SK-N-SH treated with all-trans-retinoic acid at 6 μM for 48 hours (cell line): ENCODE results near the gene SEC14L5.

ENCODE experiments used
- ATAC-seq: fragments of 200-7000 bp; cut with Tn5 transposase; 3 replicates; pipeline ENCODE4 v1.9.1; 2020; ENCODE audit warnings: mild to moderate bottlenecking, moderate library complexity
- ARNTL ChIP-seq: fragments of 450-650 bp; formaldehyde crosslinking; IDR thresholded peaks from 2 replicates; pipeline ENCODE4 v1.5.0; 2020; ENCODE audit warnings: low read depth, mild to moderate bottlenecking, moderate library complexity, borderline replicate concordance
- BACH2 ChIP-seq: fragments of 250-450 bp; sonication (Bioruptor Pico); IDR thresholded peaks from 2 replicates; pipeline ENCODE4 v1.9.0; 2021; ENCODE audit warnings: mild to moderate bottlenecking, borderline replicate concordance
- CREB5 ChIP-seq: fragments of 250-450 bp; sonication (Bioruptor Pico); IDR thresholded peaks from 2 replicates; pipeline ENCODE4 v1.5.1; 2020; ENCODE audit warnings: low read depth, mild to moderate bottlenecking, moderate library complexity
- CSDC2 ChIP-seq: fragments of 250-450 bp; sonication (Bioruptor Pico); IDR thresholded peaks from 2 replicates; pipeline ENCODE4 v1.5.0; 2020; ENCODE audit warnings: mild to moderate bottlenecking, moderate library complexity
- ESRRG ChIP-seq: fragments of 250-450 bp; sonication (Bioruptor Pico); IDR thresholded peaks from 2 replicates; pipeline ENCODE4 v1.6.1; 2021; ENCODE audit warnings: mild to moderate bottlenecking
- GLIS3 ChIP-seq: fragments of 250-450 bp; sonication (Bioruptor Pico); IDR thresholded peaks from 2 replicates; pipeline ENCODE4 v1.5.0; 2020; ENCODE audit warnings: mild to moderate bottlenecking, moderate library complexity
- ISL1 ChIP-seq: fragments of 250-450 bp; sonication (Bioruptor Pico); IDR thresholded peaks from 2 replicates; pipeline ENCODE4 v2.1.2; 2022; ENCODE audit warnings: mild to moderate bottlenecking, moderate library complexity
- OSR1 ChIP-seq: fragments of 250-450 bp; sonication (Bioruptor Pico); IDR thresholded peaks from 2 replicates; pipeline ENCODE4 v1.8.0; 2022; ENCODE audit warnings: moderate library complexity, mild to moderate bottlenecking, inconsistent platforms
- PATZ1 ChIP-seq: fragments of 250-450 bp; sonication (Bioruptor Pico); IDR thresholded peaks from 2 replicates; pipeline ENCODE4 v1.8.0; 2020; ENCODE audit warnings: mild to moderate bottlenecking, moderate library complexity, borderline replicate concordance
- POU6F1 ChIP-seq: fragments of 250-450 bp; sonication (Bioruptor Pico); IDR thresholded peaks from 2 replicates; pipeline ENCODE4 v1.8.0; 2021; ENCODE audit warnings: low read depth, mild to moderate bottlenecking, moderate library complexity, borderline replicate concordance
- PPARA ChIP-seq: fragments of 250-450 bp; sonication (Bioruptor Pico); IDR thresholded peaks from 2 replicates; pipeline ENCODE4 v1.5.0; 2020; ENCODE audit warnings: mild to moderate bottlenecking, borderline replicate concordance
- RARB ChIP-seq: fragments of 250-450 bp; sonication (Bioruptor Pico); IDR thresholded peaks from 2 replicates; pipeline ENCODE4 v1.8.0; 2021; ENCODE audit warnings: mild to moderate bottlenecking, moderate library complexity
- SNAI2 ChIP-seq: fragments of 250-450 bp; sonication (Bioruptor Pico); IDR thresholded peaks from 2 replicates; pipeline ENCODE4 v1.5.0; 2020; ENCODE audit warnings: mild to moderate bottlenecking, moderate library complexity
- TCF4 ChIP-seq: fragments of 250-450 bp; sonication (Bioruptor Pico); IDR thresholded peaks from 2 replicates; pipeline ENCODE4 v1.8.0; 2021; ENCODE audit warnings: mild to moderate bottlenecking, moderate library complexity, borderline replicate concordance
- TOX ChIP-seq: fragments of 250-450 bp; sonication (Bioruptor Pico); IDR thresholded peaks from 2 replicates; pipeline ENCODE4 v1.8.0; 2021; ENCODE audit warnings: mild to moderate bottlenecking, moderate library complexity, borderline replicate concordance
- TSHZ2 ChIP-seq: fragments of 250-450 bp; sonication (Bioruptor Pico); IDR thresholded peaks from 2 replicates; pipeline ENCODE4 v1.5.0; 2020; ENCODE audit warnings: mild to moderate bottlenecking, moderate library complexity
- ZC3H10 ChIP-seq: fragments of 250-450 bp; sonication (Bioruptor Pico); IDR thresholded peaks from 2 replicates; pipeline ENCODE4 v1.5.1; 2021; ENCODE audit warnings: mild to moderate bottlenecking, moderate library complexity
- ZFP3 ChIP-seq: fragments of 250-450 bp; sonication (Bioruptor Pico); IDR thresholded peaks from 2 replicates; pipeline ENCODE4 v1.5.0; 2020; ENCODE audit warnings: mild to moderate bottlenecking, moderate library complexity
- ZFP30 ChIP-seq: fragments of 450-650 bp; formaldehyde crosslinking; IDR thresholded peaks from 2 replicates; pipeline ENCODE4 v1.5.0; 2022; ENCODE audit warnings: mild to moderate bottlenecking, moderate library complexity
- ZNF565 ChIP-seq: fragments of 450-650 bp; formaldehyde crosslinking; conservative IDR thresholded peaks from 2 replicates; pipeline ENCODE4 v1.5.0; 2020; ENCODE audit warnings: low read depth, mild to moderate bottlenecking, moderate library complexity
- ZNF70 ChIP-seq: fragments of 450-650 bp; formaldehyde crosslinking; IDR thresholded peaks from 2 replicates; pipeline ENCODE4 v1.5.0; 2020; ENCODE audit warnings: mild to moderate bottlenecking, moderate library complexity
- ZNF8 ChIP-seq: fragments of 450-650 bp; formaldehyde crosslinking; IDR thresholded peaks from 2 replicates; pipeline ENCODE4 v1.5.0; 2020; ENCODE audit warnings: mild to moderate bottlenecking, moderate library complexity

SEC14L5 gene

GRCh38 chr16:5018793-5019192, 60.7 kb downstream of the SEC14L5 start:
- no peak for ATAC-seq
- TF ChIP-seq ZNF565 (CRISPR knock-in tag), result no peak
- no peak for TF ChIP-seq ZNF70 (CRISPR knock-in tag)

GRCh38 chr16:5019775-5020174, 61.6 kb downstream of the SEC14L5 start:
- no peak for TF ChIP-seq SNAI2
- no peak for TF ChIP-seq ZC3H10
- ATAC-seq, result no peak

GRCh38 chr16:5020551-5020950, 62.4 kb downstream of the SEC14L5 start:
- TF ChIP-seq TSHZ2 (CRISPR knock-in tag), result no peak
- no peak for TF ChIP-seq ZNF70 (CRISPR knock-in tag)
- no peak for TF ChIP-seq GLIS3
- TF ChIP-seq ZNF565 (CRISPR knock-in tag), result no peak
- no peak for TF ChIP-seq OSR1 (CRISPR knock-in tag)
- TF ChIP-seq POU6F1 (CRISPR knock-in tag), result no peak
- TF ChIP-seq ZFP30 (CRISPR knock-in tag), result no peak
- no peak for TF ChIP-seq RARB (CRISPR knock-in tag)
- TF ChIP-seq ZFP3 (CRISPR knock-in tag), result no peak
- TF ChIP-seq ARNTL, result no peak
- TF ChIP-seq ZC3H10, result no peak
- TF ChIP-seq ISL1 (CRISPR knock-in tag), result no peak
- no peak for TF ChIP-seq SNAI2
- no peak for TF ChIP-seq TCF4 (CRISPR knock-in tag)
- no peak for TF ChIP-seq PATZ1 (CRISPR knock-in tag)
- no peak for TF ChIP-seq ZNF8 (CRISPR knock-in tag)

GRCh38 chr16:5022521-5022920, 64.4 kb downstream of the SEC14L5 start:
- ATAC-seq, result no peak
- TF ChIP-seq CSDC2 (CRISPR knock-in tag) (no peak), ZNF8 (CRISPR knock-in tag) (no peak), ESRRG (CRISPR knock-in tag) (no peak), OSR1 (CRISPR knock-in tag) (no peak), PATZ1 (CRISPR knock-in tag) (no peak), TOX (CRISPR knock-in tag) (no peak), RARB (CRISPR knock-in tag) (no peak), ZC3H10 (no peak), CREB5 (CRISPR knock-in tag) (no peak), TSHZ2 (CRISPR knock-in tag) (no peak), PPARA (CRISPR knock-in tag) (no peak), TCF4 (CRISPR knock-in tag) (no peak), GLIS3 (no peak), POU6F1 (CRISPR knock-in tag) (no peak), ZFP30 (CRISPR knock-in tag) (no peak), ISL1 (CRISPR knock-in tag) (no peak), BACH2 (CRISPR knock-in tag) (no peak), SNAI2 (no peak), ZFP3 (CRISPR knock-in tag) (no peak)

More at GRCh38 chr16:5020551-5020950, 62.4 kb downstream of the SEC14L5 start:
- ATAC-seq, result no peak
